ENCODE results near the gene LSM3. TPM values are rescaled to one million over a fixed set of nuclear protein-coding genes. Genes with fewer than 3 reads are reported as not detected.

LSM3 gene
- total and polyA plus RNA-seq, 9 of the 15 experiments (the other 6 are each of a cell fraction or from before 2014, with no cell fraction given): 33.8 to 203 (median 61.2) TPM

- TF ChIP-seq ARID4B (CRISPR knock-in tag; IDR thresholded peaks at IDR 0.05) (no peak), SETDB1 (IDR thresholded peaks at IDR 0.05; ENCODE audit: low read length) (no peak), KHSRP (IDR thresholded peaks at IDR 0.05) (no peak), NR2C1 (IDR thresholded peaks at IDR 0.05) (no peak), NR2C1 (tag; IDR thresholded peaks at IDR 0.05) (no peak; the same call in none of the 2 replicates), BRD4 (IDR thresholded peaks at IDR 0.05) (no peak), ZNF280A (IDR thresholded peaks at IDR 0.05; ENCODE audit: low read depth, partially characterized antibody) (no peak), GTF2A2 (tag; IDR thresholded peaks at IDR 0.05) (0 out of 2 replicates have a peak, but pooled peaks have one; percentile 29), CBX5 (IDR thresholded peaks at IDR 0.05; ENCODE audit: borderline replicate concordance, low read depth) (no peak), DEAF1 (CRISPR knock-in tag; IDR thresholded peaks at IDR 0.05) (no peak), ZNF143 (CRISPR knock-in tag; IDR thresholded peaks at IDR 0.05) (no peak), RFX7 (CRISPR knock-in tag; IDR thresholded peaks at IDR 0.05) (no peak), THRA (IDR thresholded peaks at IDR 0.05) (no peak), EHMT2 (IDR thresholded peaks at IDR 0.05) (peak; percentile 36; the same call in 1 of the 2 replicates), ZNF217 (CRISPR knock-in tag; IDR thresholded peaks at IDR 0.05) (no peak)
Observed at GRCh38 chr3:14231145-14231990, 52.8 kb downstream of the LSM3 start (continued).

Measured in K562 (cell line).